Measurements from ENCODE around the gene C17orf50. TPM values are rescaled to one million over a fixed set of nuclear protein-coding genes. Genes with fewer than 3 reads are reported as not detected.

Gene C17orf50
- total RNA-seq (2014; rRNA removed) (not detected in 2 replicates), Bru-seq, nascent RNA (not detected), BruChase-seq, experiment 1, labeled RNA remaining after a 6-hour chase (percentile 12 among the genes with signal in this experiment), BruChase-seq, experiment 2, labeled RNA remaining after a 2-hour chase (not detected)
- long read RNA-seq, result 0 reads

GRCh38 chr17:35760587-35760986 lies at the start of gene C17orf50:
TSS of gene C17orf50 (plus strand) at chr17:35760887. CDS start at chr17:35760942, 55 bp downstream.
- ChIA-PET CTCF (no interaction called here), POLR2A (ENCODE audit: unreplicated experiment) (no interaction called here)
- ATAC-seq (no peak), DNase-seq (no peak)
- H4K20me1 ChIP-seq (ENCODE audit: low read length), result no peaks in the 10 kb centered on the region
- no peaks in the 10 kb centered on the region for H3K27me3 ChIP-seq (ENCODE audit: low read length)
- H3K9ac ChIP-seq (ENCODE audit: low read length), result no peak within 1 kb of the TSS
- no peaks in the 10 kb centered on the region for H3F3A ChIP-seq (ENCODE audit: low read length, unreplicated experiment)
- H3K36me3 ChIP-seq (ENCODE audit: low read depth, low read length), result no peaks in the 10 kb centered on the region; the same call in 1 of the 2 replicates
- TF ChIP-seq CTCF (conservative IDR thresholded peaks at IDR 0.05; ENCODE audit: low read depth, low read length) (no peak), EZH2 (IDR thresholded peaks at IDR 0.05; ENCODE audit: low read length, unreplicated experiment) (no peak), EZH2phosphoT487 (IDR thresholded peaks at IDR 0.05; ENCODE audit: borderline replicate concordance, low read length) (no peak)
- intact Hi-C loops (cut with micrococcal nuclease), result no loop called here
- H3K9me2 ChIP-seq (replicated peaks; ENCODE audit: low read length), result no peaks in the 10 kb centered on the region
- BruUV-seq (replicated peaks), result no TSS peak
- 0 out of 2 replicates have a peak, but pooled peaks cover 3% of the 10 kb centered on the region for H3K4me1 ChIP-seq (ENCODE audit: insufficient read depth, low read length)
- H3K27ac ChIP-seq (ENCODE audit: low read length), result no peak within 1 kb of the TSS
- H3K4me2 ChIP-seq (ENCODE audit: low read length), result no peak within 1 kb of the TSS
- H2AFZ ChIP-seq (ENCODE audit: low read length), result no peak within 1 kb of the TSS
- H3K9me3 ChIP-seq (ENCODE audit: low read length), result no peaks in the 10 kb centered on the region
- no peak within 1 kb of the TSS for H3K4me3 ChIP-seq (ENCODE audit: low read length)
- H3K79me2 ChIP-seq (ENCODE audit: low read length), result no peaks in the 10 kb centered on the region

GRCh38 chr17:35710950-35711349 lies 49.7 kb upstream of the C17orf50 start:
- H3K9me2 ChIP-seq (replicated peaks; ENCODE audit: low read length), result no peaks in the 10 kb centered on the region
- H3K4me2 ChIP-seq (ENCODE audit: low read length), result no peak overlapping the region
- no peak overlapping the region for H3K9ac ChIP-seq (ENCODE audit: low read length)
- H2AFZ ChIP-seq (ENCODE audit: low read length), result no peak overlapping the region
- ATAC-seq, result no peak
- peaks cover 4% of the 10 kb centered on the region; the same call in 1 of the 2 replicates for H3K4me1 ChIP-seq (ENCODE audit: insufficient read depth, low read length)
- H4K20me1 ChIP-seq (ENCODE audit: low read length), result no peaks in the 10 kb centered on the region
- no peak overlapping the region for H3K4me3 ChIP-seq (ENCODE audit: low read length)
- intact Hi-C loops (cut with micrococcal nuclease), result no loop called here
- H3K9me3 ChIP-seq (ENCODE audit: low read length), result no peaks in the 10 kb centered on the region
- H3K27ac ChIP-seq (ENCODE audit: low read length), result no peak overlapping the region
- ChIA-PET CTCF (interaction anchor here (0.5 kb wide), 1 partner anchor 98 kb away, joined by 4 read pairs; no protein-coding TSS in a partner anchor), POLR2A (ENCODE audit: unreplicated experiment) (no interaction called here)
- TF ChIP-seq EZH2phosphoT487 (IDR thresholded peaks at IDR 0.05; ENCODE audit: borderline replicate concordance, low read length) (no peak), EZH2 (IDR thresholded peaks at IDR 0.05; ENCODE audit: low read length, unreplicated experiment) (no peak), CTCF (conservative IDR thresholded peaks at IDR 0.05; ENCODE audit: low read depth, low read length) (no peak)
- no peak for DNase-seq
- H3F3A ChIP-seq (ENCODE audit: low read length, unreplicated experiment), result no peaks in the 10 kb centered on the region
- no peaks in the 10 kb centered on the region for H3K79me2 ChIP-seq (ENCODE audit: low read length)
- BruUV-seq (replicated peaks), result no TSS peak
- no peaks in the 10 kb centered on the region for H3K27me3 ChIP-seq (ENCODE audit: low read length)
- peaks cover 25% of the 10 kb centered on the region; the same call in 1 of the 2 replicates for H3K36me3 ChIP-seq (ENCODE audit: low read depth, low read length)

GRCh38 chr17:35713069-35713728 lies 47.5 kb upstream of the C17orf50 start:
- POLR2A ChIA-PET (ENCODE audit: unreplicated experiment), result no interaction called here
- peaks cover 25% of the 10 kb centered on the region; the same call in 1 of the 2 replicates for H3K36me3 ChIP-seq (ENCODE audit: low read depth, low read length)
- no peaks in the 10 kb centered on the region for H3K79me2 ChIP-seq (ENCODE audit: low read length)
- H3K27me3 ChIP-seq (ENCODE audit: low read length), result no peaks in the 10 kb centered on the region
- TF ChIP-seq EZH2phosphoT487 (IDR thresholded peaks at IDR 0.05; ENCODE audit: borderline replicate concordance, low read length) (no peak), EZH2 (IDR thresholded peaks at IDR 0.05; ENCODE audit: low read length, unreplicated experiment) (no peak), CTCF (conservative IDR thresholded peaks at IDR 0.05; ENCODE audit: low read depth, low read length) (no peak)
- no peaks in the 10 kb centered on the region for H3K4me1 ChIP-seq (ENCODE audit: insufficient read depth, low read length)
- no peak overlapping the region for H3K4me3 ChIP-seq (ENCODE audit: low read length)
- ATAC-seq, result no peak
- intact Hi-C loops (cut with micrococcal nuclease), result no loop called here
- H3K9me2 ChIP-seq (replicated peaks; ENCODE audit: low read length), result no peaks in the 10 kb centered on the region
- BruUV-seq (replicated peaks), result no TSS peak
- no peaks in the 10 kb centered on the region for H3F3A ChIP-seq (ENCODE audit: low read length, unreplicated experiment)
- H3K9ac ChIP-seq (ENCODE audit: low read length), result no peak overlapping the region
- no peak for DNase-seq
- no peak overlapping the region for H2AFZ ChIP-seq (ENCODE audit: low read length)
- H3K9me3 ChIP-seq (ENCODE audit: low read length), result no peaks in the 10 kb centered on the region
- CTCF ChIA-PET, result no interaction called here
- no peak overlapping the region for H3K4me2 ChIP-seq (ENCODE audit: low read length)
- no peaks in the 10 kb centered on the region for H4K20me1 ChIP-seq (ENCODE audit: low read length)
- H3K27ac ChIP-seq (ENCODE audit: low read length), result no peak overlapping the region

All from PC-3 (cell line).